GDM1 (cell line): ENCODE measurements around the gene TMEM217.
"Not testable (repeated sequence)": the region's sequence is repeated elsewhere in the genome, so short reads cannot be mapped to it uniquely, and the experiment has no call there.

Experiments used
- DNase-seq: peaks from one replicate; lab custom pipeline; 2025; lab: John Stamatoyannopoulos, UW

The TMEM217 gene

DNA sequence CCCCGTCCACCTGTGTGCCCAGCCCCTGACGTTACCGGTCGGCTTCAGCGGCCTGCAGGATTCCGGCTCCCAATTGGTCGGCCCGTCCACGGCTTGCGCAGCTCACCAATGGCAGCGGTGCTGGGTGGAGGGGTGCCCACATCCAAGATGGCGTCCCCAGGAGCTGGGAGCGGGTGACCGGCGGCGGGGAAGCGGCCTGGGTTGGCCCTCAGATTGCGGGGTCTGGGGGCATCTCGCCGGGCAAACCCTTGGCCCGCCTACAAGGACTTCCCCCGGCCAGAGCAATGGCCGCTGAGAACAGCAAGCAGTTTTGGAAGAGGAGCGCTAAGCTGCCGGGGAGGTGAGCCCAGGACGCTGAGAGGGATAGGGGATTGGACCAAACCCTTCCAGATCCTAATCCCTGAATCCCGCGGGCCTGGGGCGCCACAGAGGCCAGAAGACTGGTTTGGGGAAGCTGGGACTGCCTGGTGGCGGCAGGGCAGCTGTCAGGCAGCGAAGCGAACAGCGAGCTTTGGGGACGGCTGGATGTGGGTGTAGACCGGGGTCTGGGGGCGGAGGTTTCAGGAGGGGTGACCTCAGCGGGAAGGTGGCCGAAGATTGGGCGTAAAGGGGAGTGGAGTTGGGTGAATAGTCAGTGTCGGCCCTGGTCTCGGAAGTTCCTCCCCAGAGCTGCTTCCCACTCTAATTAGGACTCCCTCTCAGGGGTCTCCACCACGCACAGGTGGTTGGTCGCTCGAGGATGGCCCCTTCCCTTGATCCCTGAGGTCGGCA is at the start of gene TMEM217, which contains the start of gene TBC1D22B:
TSS of gene TMEM217 (minus strand) at position 511 of the 771 bp plus-strand sequence. CDS start 39,114 bp downstream, outside the sequence.
TSS of gene TBC1D22B (plus strand) at position 139 of the 771 bp plus-strand sequence. CDS start at position 285, 146 bp downstream.
- peak; percentile 90 for DNase-seq

DNA sequence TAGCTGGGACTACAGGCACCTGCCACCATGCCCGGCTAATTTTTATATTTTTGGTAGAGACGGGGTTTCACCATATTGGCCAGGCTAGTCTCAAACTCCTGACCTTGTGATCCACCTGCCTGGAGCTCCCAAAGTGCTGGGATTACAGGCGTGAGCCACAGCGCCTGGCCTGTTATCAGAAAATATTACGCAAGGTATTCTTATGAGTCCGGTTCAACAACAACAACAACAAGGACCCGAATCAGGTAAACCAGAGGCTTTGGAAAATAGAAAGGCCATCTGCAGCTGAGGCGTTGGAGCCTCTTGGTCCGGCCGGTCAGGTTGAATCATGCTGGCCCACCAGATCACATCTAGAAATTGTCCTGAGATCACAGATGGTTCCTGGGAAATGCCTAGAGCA is 49.5 kb upstream of the TMEM217 start:
- DNase-seq = not testable (repeated sequence)

DNA sequence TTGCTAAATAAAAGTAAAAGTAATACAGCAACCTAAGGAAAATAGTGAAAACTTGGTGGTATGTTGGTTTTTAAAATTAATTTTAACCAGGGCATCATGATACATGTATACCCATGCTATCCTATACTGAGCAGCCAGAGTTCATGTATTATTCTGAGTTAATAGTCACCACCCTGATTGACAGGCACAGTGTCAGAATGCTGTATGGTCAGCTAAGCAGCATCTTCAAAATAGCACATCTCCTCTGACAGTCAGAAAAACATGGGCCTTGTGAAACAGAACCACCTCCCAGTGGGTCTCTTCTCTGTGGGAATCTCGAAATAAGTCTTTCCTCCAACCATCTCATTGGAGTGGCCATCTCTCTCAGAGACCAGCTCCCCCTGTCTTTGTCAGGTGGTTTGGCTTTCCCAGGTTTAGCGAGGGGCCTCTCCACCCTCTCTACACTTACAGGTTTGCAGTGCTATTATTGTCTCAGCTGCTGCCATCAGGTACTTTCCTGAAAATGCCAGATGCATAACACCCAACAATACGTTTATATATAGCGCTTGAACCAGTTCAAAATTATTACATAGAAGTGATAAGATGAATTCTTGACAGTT is 48.8 kb upstream of the TMEM217 start:
- no peak for DNase-seq

DNA sequence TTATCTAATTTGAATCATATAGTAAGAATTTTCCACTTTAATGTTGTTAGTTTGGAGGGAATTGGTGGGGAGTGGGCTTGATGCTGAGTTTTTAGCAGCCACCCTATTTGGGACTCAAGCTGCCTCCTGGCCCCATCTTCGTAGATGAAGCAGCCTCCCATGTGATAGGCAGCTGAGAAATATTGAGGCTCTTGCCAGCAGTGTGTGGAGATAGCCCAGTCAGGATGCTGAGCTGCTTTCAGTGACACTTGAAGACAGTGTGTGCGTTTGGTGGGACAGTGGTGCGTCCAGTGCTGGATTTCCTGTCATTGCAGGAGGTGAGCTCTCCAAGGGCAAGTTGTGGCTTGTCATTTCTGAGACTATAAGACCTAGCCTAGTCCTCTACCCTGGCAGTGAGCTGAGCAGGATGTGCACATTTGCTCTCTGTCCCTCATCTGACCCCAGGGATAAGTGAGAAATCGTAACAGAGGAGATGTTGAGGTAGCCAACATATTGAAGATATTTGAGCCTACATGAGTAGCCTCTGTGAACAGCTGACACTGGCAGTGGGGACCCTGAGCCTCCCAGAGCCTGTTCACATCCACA is 48.0 kb upstream of the TMEM217 start:
- no peak for DNase-seq

GRCh38 chr6:37304766-37305165 is 46.8 kb upstream of the TMEM217 start:
- no peak for DNase-seq

DNA sequence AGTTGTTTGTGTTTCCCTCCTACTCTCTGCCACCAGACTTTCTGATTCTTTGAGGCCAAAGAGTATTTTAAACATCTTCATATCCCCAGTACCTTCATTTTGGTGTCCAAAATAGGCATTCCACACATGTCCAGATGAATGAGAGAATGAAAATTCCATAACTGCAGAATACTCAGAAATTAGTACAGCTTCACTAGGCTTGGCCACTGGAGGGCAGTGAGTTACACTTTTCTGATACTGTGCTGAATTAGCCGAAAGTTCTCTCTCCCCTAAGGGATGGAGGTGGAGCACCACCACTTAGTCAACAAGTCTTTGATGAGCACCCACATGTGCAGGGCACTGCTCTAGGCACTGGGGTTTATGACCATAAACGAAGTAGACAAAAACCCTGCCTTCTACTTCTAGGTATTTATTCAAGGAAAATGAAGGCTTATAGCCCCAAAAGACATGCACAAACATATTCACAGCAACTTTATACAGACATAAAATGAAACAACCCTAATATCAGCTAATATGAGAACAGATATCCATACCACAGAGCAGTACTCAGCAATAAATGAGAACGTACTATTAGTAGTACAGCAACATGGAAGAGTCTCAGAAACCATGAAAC is 46.1 kb upstream of the TMEM217 start:
- DNase-seq = no peak

GRCh38 chr6:37303091-37303660 is 45.2 kb upstream of the TMEM217 start:
- DNase-seq = no peak

DNA sequence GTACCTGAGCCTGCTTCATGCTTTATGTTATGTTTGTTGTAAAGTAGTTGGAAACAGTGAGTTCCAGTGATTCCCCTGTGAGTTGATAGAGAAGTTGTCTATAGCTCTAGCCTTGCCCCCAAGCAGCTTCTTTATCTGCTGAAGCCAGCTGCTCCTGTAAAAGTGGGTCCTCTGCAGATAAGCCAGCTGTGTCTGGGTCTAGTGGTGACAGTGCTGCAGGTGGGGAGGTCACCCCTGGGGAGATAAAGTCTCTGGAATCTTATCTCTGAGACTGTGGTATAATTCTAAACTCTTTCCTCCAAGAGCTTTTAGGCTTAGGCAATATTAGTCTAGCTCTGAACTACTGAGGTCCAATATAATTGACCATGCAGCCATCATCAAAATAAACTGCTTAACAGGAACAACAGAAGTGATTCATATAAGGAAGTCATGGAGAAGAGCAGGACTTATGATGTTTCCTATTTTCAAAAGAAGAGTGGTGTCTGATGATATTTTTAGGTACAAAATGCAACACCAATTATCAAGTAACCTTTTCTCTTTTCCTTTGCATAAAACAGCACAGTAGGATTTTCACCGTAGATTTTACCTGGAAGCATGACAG is 44.2 kb upstream of the TMEM217 start:
- DNase-seq = no peak

GRCh38 chr6:37299990-37300389 is 42.0 kb upstream of the TMEM217 start:
- no peak for DNase-seq

- DNase-seq = no peak
These were observed 41.0 kb upstream of the TMEM217 start for GRCh38 chr6:37298958-37299357.

DNA sequence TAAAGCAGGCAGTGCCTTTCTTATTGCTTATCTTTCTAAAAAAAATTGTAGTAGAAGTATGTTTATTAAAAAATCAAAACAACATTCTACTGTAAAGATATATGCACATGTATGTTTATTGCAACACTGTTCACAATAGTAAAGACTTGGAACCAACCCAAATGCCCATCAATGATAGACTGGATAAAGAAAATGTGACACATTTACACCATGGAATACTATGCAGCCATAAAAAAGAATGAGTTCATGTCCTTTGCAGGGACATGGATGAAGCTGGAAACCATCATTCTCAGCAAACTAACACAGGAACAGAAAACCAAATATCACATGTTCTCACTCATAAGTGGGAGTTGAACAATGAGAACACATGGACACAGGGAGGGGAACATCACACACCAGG is 39.7 kb upstream of the TMEM217 start:
- DNase-seq = not testable (repeated sequence)

DNA sequence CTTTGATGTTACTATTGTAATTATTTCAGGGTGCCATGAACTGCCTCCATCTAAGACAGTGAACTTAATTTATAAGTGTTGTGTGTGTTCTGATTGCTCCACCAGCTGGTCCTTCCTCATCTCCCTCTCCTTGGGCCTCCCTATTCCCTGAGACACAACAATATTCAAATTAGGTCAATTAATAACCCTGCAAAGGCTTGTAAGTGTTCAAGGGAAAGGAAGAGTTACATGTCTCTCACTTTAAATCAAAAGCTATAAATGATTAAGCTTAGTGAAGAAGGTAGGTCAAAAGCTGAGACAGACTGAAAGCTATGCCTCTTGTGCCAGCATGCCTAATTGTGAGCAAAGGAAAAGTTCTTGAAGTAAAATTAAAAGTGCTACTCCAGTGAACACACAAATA is 35.5 kb upstream of the TMEM217 start:
- no peak for DNase-seq

- DNase-seq = no peak
These were observed 32.0 kb upstream of the TMEM217 start for GRCh38 chr6:37289931-37290330.

DNA sequence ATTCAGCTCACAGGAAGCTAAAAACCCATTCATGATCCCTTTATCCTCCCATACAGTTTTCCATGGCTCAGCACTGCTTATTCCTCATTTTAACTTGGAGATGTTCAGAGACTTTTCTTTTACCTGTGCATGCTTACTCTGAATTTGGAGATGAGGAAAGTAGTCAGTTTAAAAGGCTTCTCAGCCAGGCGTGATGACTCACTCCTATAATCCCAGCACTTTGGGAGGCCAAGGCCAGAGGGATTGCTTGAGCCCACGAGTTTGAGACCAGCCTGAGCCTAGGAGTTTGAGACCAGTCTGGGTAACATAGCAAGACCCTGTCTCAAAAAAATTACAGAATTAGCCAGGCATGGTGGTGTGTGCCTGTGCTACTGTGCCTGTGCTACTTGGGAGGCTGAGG is 30.3 kb upstream of the TMEM217 start:
- no peak for DNase-seq

DNA sequence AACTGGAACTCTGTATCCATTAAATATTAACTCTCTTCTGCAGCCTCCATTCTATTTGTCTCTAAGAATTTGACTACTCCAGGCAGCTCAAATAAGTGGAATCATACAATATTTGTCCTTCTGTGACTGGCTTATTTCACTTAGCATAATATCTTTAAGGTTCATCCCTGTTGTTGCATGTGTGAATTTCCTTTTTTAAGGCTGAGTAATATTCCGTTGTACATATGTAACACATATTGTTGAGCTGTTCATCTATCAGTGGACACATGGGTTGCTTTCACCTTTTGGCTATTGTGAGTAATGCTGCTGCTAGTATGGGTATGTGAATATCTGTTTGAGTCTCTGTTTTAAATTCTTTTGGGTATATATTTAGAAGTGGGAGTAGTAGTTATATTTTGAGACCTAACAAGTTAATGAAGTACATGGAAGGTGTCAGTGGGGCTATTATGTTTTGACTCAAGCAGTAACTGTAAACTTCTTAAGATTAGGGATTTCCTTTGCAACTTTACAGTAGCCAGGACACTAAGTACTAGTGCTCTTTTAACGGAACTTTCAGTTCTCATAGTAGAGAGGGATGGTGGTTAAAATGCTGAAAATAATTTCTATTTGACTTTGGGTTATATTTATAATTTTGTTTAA is 29.7 kb upstream of the TMEM217 start:
- no peak for DNase-seq

- DNase-seq = no peak
These were observed 27.9 kb upstream of the TMEM217 start for GRCh38 chr6:37285861-37286311.

DNA sequence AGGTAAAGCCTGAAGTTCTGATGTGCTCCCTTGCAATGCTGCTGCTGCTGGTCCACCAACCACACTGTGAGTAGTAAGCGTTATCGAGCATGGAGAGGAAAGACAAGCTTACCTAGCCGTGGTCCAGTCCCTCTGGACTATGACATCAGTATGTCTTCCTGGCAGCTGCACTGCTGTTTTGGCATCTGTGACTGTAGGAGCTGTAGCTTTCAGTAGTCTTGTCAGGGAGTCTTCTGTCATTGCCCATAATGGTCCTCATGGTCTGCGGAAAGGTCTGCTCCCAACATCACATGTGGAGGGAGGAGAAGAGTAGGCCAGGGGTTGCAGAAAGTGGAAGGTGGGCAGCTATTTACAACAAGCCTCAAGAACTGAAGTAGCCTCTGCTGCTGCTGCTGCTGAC is 26.8 kb upstream of the TMEM217 start:
- DNase-seq = no peak

GRCh38 chr6:37283671-37284151 is 25.8 kb upstream of the TMEM217 start:
- DNase-seq = no peak

- DNase-seq = no peak
These were observed 25.3 kb upstream of the TMEM217 start for GRCh38 chr6:37283268-37283667.

DNA sequence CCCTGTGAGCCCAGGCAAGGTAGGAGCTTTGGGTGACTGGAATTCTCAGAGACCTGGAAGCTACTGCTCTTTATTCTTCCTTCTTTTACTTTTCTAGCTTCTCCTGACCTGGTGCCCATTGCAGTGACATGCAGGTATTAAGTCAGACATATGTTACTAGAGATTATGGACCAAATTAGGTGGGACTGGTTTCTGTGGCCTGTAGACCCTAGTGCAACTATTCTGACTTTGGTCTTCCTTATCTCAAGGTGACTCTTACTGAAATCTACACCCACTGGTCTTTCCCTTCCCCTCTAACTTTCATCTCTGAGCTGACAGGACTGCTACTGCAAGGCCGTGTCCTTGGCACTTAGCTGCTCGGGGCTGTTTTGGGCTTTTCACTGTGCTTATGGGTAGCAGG is 24.4 kb upstream of the TMEM217 start:
- no peak for DNase-seq
